GM12864 (cell line): ENCODE measurements around the gene ANO1.

Source experiments
- DNase-seq: peaks from one replicate; pipeline ENCODE4 v3.0.0-alpha.2; 2011; ENCODE audit warnings: low read depth
- H3K4me3 ChIP-seq: 2 replicates; pipeline ENCODE4 v1.5.1; 2011; ENCODE audit warnings: mild to moderate bottlenecking, low read depth, low read length, control low read depth
- TF ChIP-seq, protein P1 (sequence below): IDR thresholded peaks from 2 replicates; pipeline ENCODE4 v1.5.1; 2011; ENCODE audit warnings: low read depth, mild to moderate bottlenecking, moderate library complexity, low read length, control low read depth, inconsistent platforms; ENCODE audit errors: missing control alignments

The ANO1 gene

GRCh38 chr11:70183483-70184176 lies 105.5 kb downstream of the ANO1 start:
- no peak for DNase-seq
- TF ChIP-seq, protein P1, sequence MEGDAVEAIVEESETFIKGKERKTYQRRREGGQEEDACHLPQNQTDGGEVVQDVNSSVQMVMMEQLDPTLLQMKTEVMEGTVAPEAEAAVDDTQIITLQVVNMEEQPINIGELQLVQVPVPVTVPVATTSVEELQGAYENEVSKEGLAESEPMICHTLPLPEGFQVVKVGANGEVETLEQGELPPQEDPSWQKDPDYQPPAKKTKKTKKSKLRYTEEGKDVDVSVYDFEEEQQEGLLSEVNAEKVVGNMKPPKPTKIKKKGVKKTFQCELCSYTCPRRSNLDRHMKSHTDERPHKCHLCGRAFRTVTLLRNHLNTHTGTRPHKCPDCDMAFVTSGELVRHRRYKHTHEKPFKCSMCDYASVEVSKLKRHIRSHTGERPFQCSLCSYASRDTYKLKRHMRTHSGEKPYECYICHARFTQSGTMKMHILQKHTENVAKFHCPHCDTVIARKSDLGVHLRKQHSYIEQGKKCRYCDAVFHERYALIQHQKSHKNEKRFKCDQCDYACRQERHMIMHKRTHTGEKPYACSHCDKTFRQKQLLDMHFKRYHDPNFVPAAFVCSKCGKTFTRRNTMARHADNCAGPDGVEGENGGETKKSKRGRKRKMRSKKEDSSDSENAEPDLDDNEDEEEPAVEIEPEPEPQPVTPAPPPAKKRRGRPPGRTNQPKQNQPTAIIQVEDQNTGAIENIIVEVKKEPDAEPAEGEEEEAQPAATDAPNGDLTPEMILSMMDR, result no peak
- H3K4me3 ChIP-seq, result no peak overlapping the region

- no peak overlapping the region for H3K4me3 ChIP-seq
- no peak for DNase-seq
- TF ChIP-seq, protein P1, result no peak
Measured at GRCh38 chr11:70184396-70184795, 106.3 kb downstream of the ANO1 start.

- H3K4me3 ChIP-seq, result no peak overlapping the region
- TF ChIP-seq, protein P1, result no peak
- no peak for DNase-seq
Measured at GRCh38 chr11:70185348-70186055, 107.4 kb downstream of the ANO1 start.

DNA sequence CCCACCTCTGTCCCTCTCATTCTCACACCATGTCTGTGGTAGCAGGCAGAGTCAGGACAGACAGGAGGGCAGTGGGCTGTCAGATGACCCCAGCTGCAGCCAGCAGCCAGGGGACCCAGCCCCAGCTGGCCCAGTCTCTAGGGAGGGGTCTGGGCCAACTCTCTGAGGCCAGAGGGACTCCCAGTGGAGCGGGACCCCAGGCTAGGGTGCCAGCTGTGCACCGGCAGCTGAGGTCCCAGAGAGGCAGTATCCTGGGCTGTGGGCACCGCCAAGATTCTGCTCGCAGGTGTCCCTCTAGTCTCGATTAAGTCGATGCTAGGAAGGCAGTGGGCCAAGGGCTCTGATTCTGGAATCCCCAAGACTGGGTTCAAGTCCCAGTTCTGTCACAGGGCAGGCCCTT lies 108.3 kb downstream of the ANO1 start:
- DNase-seq, result no peak
- TF ChIP-seq, protein P1, result no peak
- H3K4me3 ChIP-seq, result no peak overlapping the region

DNA sequence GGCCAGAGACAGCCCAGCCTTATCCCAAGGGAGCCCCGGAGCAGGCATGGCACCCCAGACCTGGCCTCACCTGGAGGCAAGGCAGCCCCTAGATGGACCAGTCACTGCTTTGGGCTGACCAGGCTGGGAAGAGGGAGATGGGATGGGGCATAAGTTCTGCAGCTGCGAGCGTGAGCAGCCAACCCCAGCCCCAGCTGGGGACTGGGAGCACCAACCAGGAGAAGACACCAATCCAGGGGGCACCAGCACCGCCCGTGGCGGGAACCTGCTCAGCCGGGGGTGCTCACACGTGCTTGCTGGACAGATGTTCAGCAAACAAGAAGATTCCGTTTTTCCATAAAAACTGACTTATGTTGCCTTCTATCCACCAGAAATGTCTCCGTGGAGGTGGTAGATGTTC lies 108.8 kb downstream of the ANO1 start:
- no peak for DNase-seq
- no peak overlapping the region for H3K4me3 ChIP-seq
- TF ChIP-seq, protein P1, result no peak

DNA sequence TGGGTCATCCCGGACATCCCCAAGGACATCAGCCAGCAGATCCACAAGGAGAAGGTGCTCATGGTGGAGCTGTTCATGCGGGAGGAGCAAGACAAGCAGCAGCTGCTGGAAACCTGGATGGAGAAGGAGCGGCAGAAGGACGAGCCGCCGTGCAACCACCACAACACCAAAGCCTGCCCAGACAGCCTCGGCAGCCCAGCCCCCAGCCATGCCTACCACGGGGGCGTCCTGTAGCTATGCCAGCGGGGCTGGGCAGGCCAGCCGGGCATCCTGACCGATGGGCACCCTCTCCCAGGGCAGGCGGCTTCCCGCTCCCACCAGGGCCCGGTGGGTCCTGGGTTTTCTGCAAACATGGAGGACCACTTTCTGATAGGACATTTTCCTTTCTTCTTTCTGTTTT lies 109.7 kb downstream of the ANO1 start:
- DNase-seq, result no peak
- H3K4me3 ChIP-seq, result no peak overlapping the region
- TF ChIP-seq, protein P1, result no peak
